ENCODE data around the gene ZFAND3. TPM values are rescaled to one million over a fixed set of nuclear protein-coding genes. Genes with fewer than 3 reads are reported as not detected.

The ZFAND3 gene
- total and polyA plus RNA-seq, 10 of the 15 experiments (the other 5 are each of a cell fraction or from before 2014, with no cell fraction given) = 0.90 to 34.4 (median 16.3) TPM

GRCh38 chr6:38021571-38021970, 202.0 kb downstream of the ZFAND3 start:
- H3K4me1 ChIP-seq (ENCODE audit: control insufficient read depth, insufficient read depth, low read length) = no peaks in the 10 kb centered on the region
- FAIRE-seq (no peak), DNase-seq (ENCODE audit: low read depth, low spot score) (no peak), ATAC-seq (no peak)
- SMC1A ChIA-PET (ENCODE audit: uncharacterized antibody, unreplicated experiment) = interaction anchor here (0.8 to 5.4 kb wide), 7 partner anchors 7 to 560 kb away, joined by 3 to 60 read pairs (median 4); no protein-coding TSS in a partner anchor
- RAD21 ChIA-PET (ENCODE audit: unreplicated experiment) = interaction anchor here (1.2 to 1.9 kb wide), 2 partner anchors 11 to 315 kb away, joined by 3 to 9 read pairs; no protein-coding TSS in a partner anchor
- TF ChIP-seq MTA3 (IDR thresholded peaks at IDR 0.05; ENCODE audit: borderline replicate concordance, low read length) = no peak
- TF ChIP-seq POU2F2 (IDR thresholded peaks at IDR 0.05; ENCODE audit: borderline replicate concordance, low read depth, low read length) = no peak
- no peak for TF ChIP-seq NR2F1 (conservative IDR thresholded peaks at IDR 0.05)
- TF ChIP-seq IRF3 (IDR thresholded peaks at IDR 0.05) = no peak
- TF ChIP-seq SIX5 (IDR thresholded peaks at IDR 0.05; ENCODE audit: low read depth, low read length, severe bottlenecking) = no peak
- TF ChIP-seq GATAD2B (conservative IDR thresholded peaks at IDR 0.05; ENCODE audit: low read depth) = no peak
- H3K9ac ChIP-seq (ENCODE audit: control insufficient read depth, insufficient read depth, low read length) = no peak overlapping the region
- H2AFZ ChIP-seq (ENCODE audit: control insufficient read depth, low read depth, low read length) = no peak overlapping the region
- H3K9me3 ChIP-seq (replicated peaks; ENCODE audit: control insufficient read depth, insufficient read depth, low read length) = no peaks in the 10 kb centered on the region
- POLR2A ChIA-PET = no interaction called here
- H3K79me2 ChIP-seq (ENCODE audit: control insufficient read depth, insufficient read depth, low read length) = no peaks in the 10 kb centered on the region; the same call in none of the 2 replicates
- H3K27ac ChIP-seq (ENCODE audit: control insufficient read depth, insufficient read depth) = no peak overlapping the region
- in situ Hi-C loops (cut with MboI) (loop anchor here (25.0 kb wide), 1 partner anchor 309 kb away; no protein-coding TSS in a partner anchor), intact Hi-C loops (cut with micrococcal nuclease; ENCODE audit: unreplicated experiment) (no loop called here)
- H3K36me3 ChIP-seq (ENCODE audit: control insufficient read depth in 2 of 2, insufficient read depth in 2 of 2, low read length in 1 of 2) = no peaks in the 10 kb centered on the region
- no TSS peak for BruUV-seq (replicated peaks)
- CTCF ChIA-PET = interaction anchor here (0.9 to 6.5 kb wide), 8 partner anchors 12 to 473 kb away, joined by 3 to 42 read pairs (median 4); no protein-coding TSS in a partner anchor
- H4K20me1 ChIP-seq (ENCODE audit: control insufficient read depth, insufficient read depth) = 0 out of 2 replicates have a peak, but pooled peaks cover 3% of the 10 kb centered on the region
- no peaks in the 10 kb centered on the region for H3K27me3 ChIP-seq (replicated peaks in 1 of 2; ENCODE audit: control insufficient read depth in 2 of 2, insufficient read depth in 2 of 2, low read length in 1 of 2)
- 0% methylated on average over 1 of the region's 1 CpG for WGBS (ENCODE audit: insufficient coverage, insufficient replicate concordance, low lambda C conversion rate, missing lambda C conversion rate)
- no peak overlapping the region for H3K4me2 ChIP-seq (ENCODE audit: control insufficient read depth, insufficient read depth)
- no peak overlapping the region for H3K4me3 ChIP-seq
